Prostate gland (tissue), 2 donors: Measurements from ENCODE around the gene CDC7. TPM values are rescaled to one million over a fixed set of nuclear protein-coding genes. Genes with fewer than 3 reads are reported as not detected.

ENCODE experiments used
- DNase-seq: peaks from one replicate; pipeline ENCODE4 v3.0.0-alpha.2; 2019; ENCODE audit warnings: low spot score
- H3K27ac ChIP-seq, 2 donors: fragments of 200-600 bp; sonication (generic); 2 replicates each; pipeline ENCODE4 v1.5.1; 2017 to 2019
- H3K27me3 ChIP-seq: fragments of 200-600 bp; sonication (generic); replicated peaks from 2 replicates; pipeline ENCODE4 v1.5.1; 2019; ENCODE audit not compliant: insufficient read depth
- H3K36me3 ChIP-seq, 2 donors: fragments of 200-600 bp; sonication (generic); 1 replicate in 1 of 2; 2 replicates in 1 of 2; pipeline versions ENCODE4 v1.5.1 to v1.8.1; 2017 to 2019
- H3K4me1 ChIP-seq: fragments of 200-600 bp; sonication (generic); replicated peaks from 2 replicates; pipeline ENCODE4 v1.5.1; 2019
- H3K4me3 ChIP-seq, 2 donors: fragments of 200-600 bp; sonication (generic); 2 replicates each; pipeline ENCODE4 v1.5.1; 2017 to 2019
- H3K9me3 ChIP-seq: fragments of 200-600 bp; sonication (generic); 2 replicates; pipeline ENCODE4 v1.5.1; 2017
- CTCF ChIP-seq, 4 experiments: fragments of 200-600 bp in 2 of 4; fragments of 450-650 bp in 2 of 4; sonication (generic) in 2 of 4; IDR thresholded peaks; 1 replicate in 3 of 4; 2 replicates in 1 of 4; pipeline ENCODE4 v1.5.1; 2016 to 2019; ENCODE audit warnings: antibody characterized with exemption in 4 of 4, mild to moderate bottlenecking in 2 of 4, moderate library complexity in 2 of 4
- POLR2A ChIP-seq: fragments of 450-650 bp; IDR thresholded peaks from one replicate; pipeline ENCODE4 v1.6.1; 2016; ENCODE audit warnings: antibody characterized with exemption, mild to moderate bottlenecking
- POLR2AphosphoS5 ChIP-seq: sonication (generic); formaldehyde crosslinking; IDR thresholded peaks from one replicate; pipeline ENCODE4 v1.6.1; 2017; ENCODE audit warnings: antibody characterized with exemption
- WGBS: methylation state at CpG from one replicate; pipeline ENCODE4 v1.1.5; 2018; 5-methylcytosine and 5-hydroxymethylcytosine counted together
- intact Hi-C: fragments of 100-400 bp; cut with DNase I; formaldehyde crosslinking; loops from one replicate; pipeline ENCODE4 v1.14.2; 2022
- total RNA-seq, 2 donors: library from RNA; depleted of rRNA; stranded (reverse); fragments of >200 nt; gene quantifications; one replicate each; pipeline ENCODE4 v1.1.0, GENCODE V29; 2016

Gene CDC7
- total RNA-seq, 2 donors from 2014 or later, result 0.68 to 6.1 TPM

GRCh38 chr1:91555074-91555730 is 54.6 kb downstream of the CDC7 start:
- intact Hi-C loops, result no loop called here
- no peak overlapping the region for H3K27ac ChIP-seq
- DNase-seq, result no peak

GRCh38 chr1:91555821-91556531 is 55.3 kb downstream of the CDC7 start:
- H3K27ac ChIP-seq, result no peak overlapping the region
- H3K4me1 ChIP-seq, result no peaks in the 10 kb centered on the region
- WGBS, result 78% methylated on average over 7 of the region's 7 CpGs
- intact Hi-C loops, result no loop called here
- H3K9me3 ChIP-seq, result no peaks in the 10 kb centered on the region
- H3K36me3 ChIP-seq, result no peaks in the 10 kb centered on the region
- no peaks in the 10 kb centered on the region for H3K27me3 ChIP-seq
- TF ChIP-seq POLR2AphosphoS5, result no peak
- TF ChIP-seq CTCF (IDR thresholded peaks at IDR 0.05), result no peak
- no peak for TF ChIP-seq POLR2A
- DNase-seq, result no peak
- H3K4me3 ChIP-seq, result no peak overlapping the region

More at GRCh38 chr1:91555074-91555730, 54.6 kb downstream of the CDC7 start:
- Histone ChIP-seq H3K4me1 (no peaks in the 10 kb centered on the region), H3K4me3 (no peak overlapping the region), H3K9me3 (no peaks in the 10 kb centered on the region), H3K27me3 (no peaks in the 10 kb centered on the region), H3K36me3 (no peaks in the 10 kb centered on the region)
- WGBS, result 78% methylated on average over 7 of the region's 7 CpGs
- TF ChIP-seq POLR2A (no peak), POLR2AphosphoS5 (no peak), CTCF (IDR thresholded peaks at IDR 0.05) (no peak)

- TF ChIP-seq POLR2AphosphoS5, result no peak
- no peak for TF ChIP-seq POLR2A
- no peak for TF ChIP-seq CTCF (IDR thresholded peaks at IDR 0.05)
- H3K27me3 ChIP-seq, result no peaks in the 10 kb centered on the region
- no peaks in the 10 kb centered on the region for H3K36me3 ChIP-seq
- no peaks in the 10 kb centered on the region for H3K4me1 ChIP-seq
- intact Hi-C loops, result no loop called here
- no peaks in the 10 kb centered on the region for H3K9me3 ChIP-seq
- no peak overlapping the region for H3K4me3 ChIP-seq
- no peak for DNase-seq
- H3K27ac ChIP-seq, result no peak overlapping the region
- WGBS, result 98% methylated on average over 2 of the region's 2 CpGs
These were observed 55.9 kb downstream of the CDC7 start for GRCh38 chr1:91556556-91556955.

GRCh38 chr1:91557039-91557690 is 56.5 kb downstream of the CDC7 start:
- TF ChIP-seq CTCF (IDR thresholded peaks at IDR 0.05), result no peak
- TF ChIP-seq POLR2AphosphoS5, result no peak
- no peak for TF ChIP-seq POLR2A
- H3K4me1 ChIP-seq, result no peaks in the 10 kb centered on the region
- no peak overlapping the region for H3K4me3 ChIP-seq
- WGBS, result 86% methylated on average over 5 of the region's 5 CpGs
- intact Hi-C loops, result no loop called here
- H3K36me3 ChIP-seq, result no peaks in the 10 kb centered on the region
- H3K9me3 ChIP-seq, result no peaks in the 10 kb centered on the region
- H3K27ac ChIP-seq, result no peak overlapping the region
- no peaks in the 10 kb centered on the region for H3K27me3 ChIP-seq
- no peak for DNase-seq
